Inflammatory macrophage (primary cell): ENCODE data around the gene KCNV2.
A peak's percentile ranks its signal among the peaks of the same experiment; 100 is the strongest.
"Not testable (repeated sequence)": the region's sequence is repeated elsewhere in the genome, so short reads cannot be mapped to it uniquely, and the experiment has no call there.

Experiments used
- DNase-seq, 2 donors: peaks; one replicate each; pipeline ENCODE4 v3.0.0-alpha.2; 2020 to 2022
- total RNA-seq, 18 experiments: gene quantifications; one replicate each; lab custom pipeline; 2026; ENCODE audit warnings: mixed read lengths in 6 of 18, inconsistent platforms in 2 of 18; lab: John Stamatoyannopoulos, UW

Gene KCNV2
- 0 to 0.03 (median 0) reads per million in 18 experiments for total RNA-seq

- no peak for DNase-seq
Measured at GRCh38 chr9:2717385-2717784, at the start of gene KCNV2. KCNV2 (plus strand) TSS chr9:2717510; CDS start chr9:2717740, 230 bp downstream.

- no peak for DNase-seq
Measured at GRCh38 chr9:2673161-2673560, 44.1 kb upstream of the KCNV2 start.

DNA sequence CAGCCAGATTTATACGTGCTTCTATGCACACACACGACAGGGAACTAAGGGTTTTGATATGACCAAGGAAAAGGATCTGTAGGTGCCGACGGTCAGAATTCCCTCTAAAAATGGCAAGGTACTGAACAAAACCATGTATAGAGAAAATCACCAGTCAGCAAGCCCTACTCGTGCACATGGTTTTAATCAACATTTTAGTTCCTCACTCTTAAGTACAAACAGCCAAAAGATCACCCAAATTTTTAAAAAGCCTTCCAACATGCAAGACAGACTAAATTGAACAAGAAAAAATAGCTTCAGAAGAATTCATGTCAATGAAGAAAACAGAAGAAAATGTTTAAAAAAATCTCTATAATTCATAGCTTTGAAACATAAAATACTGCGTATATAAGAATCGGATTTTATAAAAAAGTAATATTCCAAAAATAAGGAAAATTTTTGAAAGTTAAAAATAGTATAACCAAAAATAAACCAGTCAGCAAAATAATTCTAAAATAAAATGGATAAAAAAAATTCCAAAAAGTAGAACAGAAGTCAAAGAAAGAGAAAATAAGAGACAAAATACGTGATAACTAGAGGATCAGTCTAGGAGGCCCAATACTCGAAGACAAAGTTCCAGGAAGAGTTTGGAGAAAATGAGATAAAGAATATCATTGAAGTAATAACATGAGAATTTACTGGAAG lies 43.0 kb upstream of the KCNV2 start:
- no peak for DNase-seq

- DNase-seq, result no peak
Measured at GRCh38 chr9:2675834-2676233, 41.5 kb upstream of the KCNV2 start.

DNA sequence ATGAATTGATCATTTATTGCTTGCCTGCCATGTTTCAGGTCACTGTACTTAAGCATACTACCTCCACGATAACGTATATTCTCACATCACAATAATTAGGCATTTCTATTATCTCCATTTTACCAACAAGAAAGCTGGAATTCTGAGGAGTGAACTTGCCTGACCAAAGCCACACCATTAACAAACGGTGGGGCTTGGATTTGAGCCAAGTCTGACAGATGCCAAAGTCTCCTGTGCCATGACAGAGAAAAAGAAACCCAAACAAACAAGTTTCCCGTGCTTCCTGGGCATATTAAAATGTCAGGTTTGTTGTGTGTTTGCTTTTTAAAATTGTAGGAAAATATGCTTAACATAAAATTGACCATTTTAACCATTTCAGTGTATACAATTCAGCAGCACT lies 40.8 kb upstream of the KCNV2 start:
- DNase-seq, result no peak

DNA sequence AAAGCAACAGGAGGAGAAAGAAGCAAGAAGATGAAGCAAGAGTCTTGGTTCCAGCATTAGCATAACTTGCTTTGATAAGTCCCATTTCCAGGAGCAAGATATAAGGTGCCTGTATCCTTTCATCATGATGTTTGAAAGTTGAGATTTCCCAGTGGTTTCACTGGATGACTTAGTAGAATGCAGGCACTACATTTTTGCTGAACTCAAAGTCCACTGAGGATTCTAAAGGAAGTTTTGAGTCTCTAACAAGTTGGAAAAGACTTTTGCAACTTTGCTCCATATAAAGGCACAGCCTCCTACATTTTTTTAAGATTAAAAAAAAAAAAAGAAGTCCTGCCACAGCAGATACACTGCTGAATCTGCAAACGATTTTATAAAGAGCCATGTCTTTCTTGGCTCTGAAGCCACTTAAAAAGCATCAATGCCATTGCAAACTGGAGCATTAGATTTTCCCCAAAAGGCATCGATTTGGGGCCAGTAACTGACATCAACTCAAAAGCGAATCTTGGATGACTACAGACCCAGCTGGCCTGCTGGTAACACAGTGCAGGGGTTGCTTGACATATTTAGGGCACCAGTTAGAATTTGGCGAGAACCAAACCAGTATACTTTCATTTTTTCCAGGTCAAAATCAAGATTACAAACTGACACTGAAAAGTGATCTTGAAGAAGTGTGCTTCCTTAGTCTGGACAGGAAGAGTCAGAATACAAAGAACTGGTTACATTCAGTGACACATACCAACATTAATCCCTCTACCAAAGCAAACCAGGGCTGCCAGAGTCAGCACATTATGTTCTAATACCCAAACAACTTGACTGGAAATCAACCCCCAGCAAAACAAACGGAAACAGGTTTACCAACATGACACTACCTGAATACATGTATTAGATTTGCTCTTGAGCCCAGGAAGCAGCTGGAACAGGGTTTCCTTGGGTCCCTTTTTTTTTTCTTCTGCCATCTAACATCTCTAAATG lies 39.1 kb upstream of the KCNV2 start:
- no peak for DNase-seq

DNA sequence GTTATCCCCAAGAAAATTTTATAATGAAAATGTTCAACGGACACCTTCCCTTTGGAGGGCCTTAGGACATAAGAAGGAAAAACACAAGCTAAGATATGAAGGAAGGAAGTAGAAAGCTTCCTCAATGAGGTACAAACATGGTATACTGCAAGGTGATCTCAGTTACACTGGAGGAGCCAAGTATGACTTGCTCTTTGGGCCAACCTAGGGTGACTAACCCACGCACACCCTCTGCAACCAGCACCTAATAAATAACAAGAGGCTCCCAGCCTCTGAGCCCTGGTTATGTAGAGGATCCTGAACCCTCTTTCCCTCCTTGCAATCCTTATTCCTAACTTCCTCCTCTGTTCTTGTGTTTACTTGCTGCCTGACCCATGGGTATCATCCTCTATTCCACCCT lies 38.3 kb upstream of the KCNV2 start:
- no peak for DNase-seq

DNA sequence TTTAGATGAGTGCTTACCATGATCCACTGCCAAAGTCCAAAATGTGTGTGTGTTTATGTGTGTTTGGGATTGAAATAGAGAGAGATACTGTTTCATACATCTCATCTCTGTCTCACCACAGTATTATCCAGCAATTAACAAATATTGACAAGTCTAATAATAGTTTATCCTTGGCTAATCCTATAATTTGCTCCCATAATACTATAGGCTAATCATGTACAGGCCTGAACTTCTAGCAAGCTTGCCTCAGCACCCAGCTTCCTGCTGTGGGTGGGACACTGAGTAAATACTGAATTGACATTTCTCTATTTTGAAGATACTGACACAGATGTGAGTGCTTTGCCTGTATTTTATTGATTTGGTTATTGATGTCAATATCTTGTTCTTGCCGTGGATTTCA lies 35.3 kb upstream of the KCNV2 start:
- no peak for DNase-seq

DNA sequence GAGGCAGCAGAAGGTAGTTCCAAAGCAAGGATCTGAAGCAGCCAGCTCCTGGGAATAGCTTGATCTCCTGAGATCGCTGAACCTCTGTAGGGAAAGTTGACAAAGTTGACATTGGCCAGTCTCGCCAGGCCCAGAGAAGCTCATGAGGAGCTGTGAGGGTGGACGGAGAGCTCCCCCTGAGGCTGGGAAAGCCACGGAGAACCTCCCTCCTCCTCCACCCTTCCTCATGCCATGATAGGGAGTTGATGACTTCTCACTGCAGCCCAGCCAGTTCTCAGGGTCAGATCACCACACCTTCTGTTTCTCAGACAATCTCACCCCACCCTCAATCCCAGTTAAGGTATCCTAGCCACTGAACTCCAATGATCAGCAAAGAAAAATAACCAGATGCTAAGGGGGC lies 30.4 kb upstream of the KCNV2 start:
- no peak for DNase-seq

DNA sequence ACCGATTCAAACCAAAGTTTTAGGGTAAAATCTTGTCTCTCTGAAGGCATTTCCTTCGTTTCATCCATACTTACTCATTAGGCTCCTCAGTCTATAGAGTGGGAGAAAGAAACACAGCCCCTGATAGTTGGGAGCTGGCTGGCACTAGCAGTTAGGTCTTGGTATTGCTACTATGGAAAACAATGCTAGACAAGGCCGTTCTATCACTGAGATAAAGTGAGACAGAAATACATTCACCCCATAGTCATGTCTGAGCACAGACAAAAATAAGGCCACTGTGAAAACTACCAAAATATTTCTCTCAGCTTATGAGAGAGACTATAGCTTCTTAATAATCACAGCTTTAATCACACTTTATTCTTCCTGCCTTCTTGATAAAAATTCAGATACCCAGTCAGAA lies 28.7 kb upstream of the KCNV2 start:
- no peak for DNase-seq

DNA sequence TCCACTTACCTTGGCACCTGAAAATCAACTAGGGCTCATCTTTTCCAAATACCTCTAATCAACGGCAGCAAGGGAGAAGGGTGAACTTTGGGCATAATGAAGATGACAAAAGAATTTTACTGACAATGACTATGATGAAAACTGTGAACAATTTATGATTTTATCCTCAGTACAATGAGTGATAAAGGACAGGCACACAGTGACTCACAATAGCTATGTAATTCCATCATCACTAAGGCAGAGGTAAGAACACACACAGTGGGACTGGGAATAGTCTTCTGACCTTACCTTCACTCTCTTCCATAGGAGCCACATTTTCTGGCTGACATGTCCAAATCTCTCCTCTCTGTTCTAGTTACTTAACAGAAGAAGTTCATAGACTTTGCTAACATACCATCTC lies 26.1 kb upstream of the KCNV2 start:
- no peak for DNase-seq

GRCh38 chr9:2691626-2692025 lies 25.7 kb upstream of the KCNV2 start:
- no peak for DNase-seq

DNA sequence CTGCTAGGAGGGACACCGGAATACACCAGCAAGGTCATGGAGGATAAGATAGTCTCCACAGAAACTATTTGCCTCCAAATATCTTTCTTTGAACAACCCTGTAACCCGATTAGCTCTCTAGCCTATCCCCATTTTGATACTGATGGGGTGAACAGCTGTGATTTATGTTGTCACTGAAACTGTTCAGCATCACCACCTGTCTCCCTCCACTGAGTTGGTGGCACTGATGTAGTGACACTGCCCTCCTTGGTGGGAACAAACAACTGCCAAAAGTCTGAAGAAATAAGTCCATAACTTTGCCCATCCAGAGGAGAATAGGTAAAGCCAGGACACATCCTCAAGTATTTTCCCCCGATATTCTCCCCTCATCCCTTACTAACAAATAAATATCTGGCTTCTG lies 24.3 kb upstream of the KCNV2 start:
- no peak for DNase-seq

DNA sequence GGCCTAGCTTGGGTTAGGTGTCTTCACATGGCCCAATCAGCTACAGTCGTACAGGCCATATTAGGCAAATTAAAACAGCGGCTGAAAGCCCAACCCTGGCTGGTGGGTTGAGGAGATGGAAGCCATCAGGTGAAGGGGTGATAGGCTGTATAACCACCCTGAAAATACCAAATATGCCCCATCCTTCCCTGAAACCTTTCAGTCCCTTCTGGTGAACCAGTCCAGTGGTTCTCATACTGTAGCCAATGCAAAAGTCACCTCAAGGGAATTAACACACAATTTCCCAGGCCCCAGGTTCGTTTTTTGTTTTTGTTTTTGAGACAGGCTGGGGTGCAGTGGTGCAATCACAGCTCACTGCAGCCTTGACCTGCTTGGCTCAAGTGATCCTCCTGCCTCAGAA lies 19.8 kb upstream of the KCNV2 start:
- DNase-seq, result no peak

- no peak for DNase-seq
Measured at GRCh38 chr9:2700398-2700797, 16.9 kb upstream of the KCNV2 start.

DNA sequence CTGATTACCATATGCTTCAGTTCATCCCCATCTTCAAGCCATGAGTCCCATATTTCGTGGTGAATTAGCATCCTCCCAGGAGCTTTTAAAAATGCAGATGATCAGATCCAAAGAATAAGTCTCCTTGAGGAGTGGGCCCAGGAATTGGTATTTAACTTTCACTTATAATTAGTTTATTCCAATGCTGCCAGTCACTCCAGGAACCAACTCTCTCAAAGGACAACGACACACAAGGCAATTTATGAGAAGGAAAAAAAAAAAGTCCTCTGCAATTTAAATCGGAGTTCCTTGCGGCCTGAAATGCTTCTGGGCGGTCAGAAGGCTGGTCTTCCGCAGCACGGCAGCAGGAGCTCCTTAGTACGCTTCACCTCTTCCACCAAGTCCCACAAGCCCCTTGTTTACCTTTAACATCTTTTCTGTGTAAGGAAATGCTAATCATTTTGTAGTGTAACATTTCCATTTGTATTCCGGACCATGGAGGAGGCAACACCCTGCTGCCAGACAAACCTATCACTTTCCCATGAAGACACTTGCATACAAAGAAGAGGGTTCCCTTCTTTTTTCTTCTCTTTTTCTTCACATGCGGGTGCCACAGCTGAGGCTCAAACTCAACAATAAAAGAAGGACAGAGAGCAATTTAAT lies 16.3 kb upstream of the KCNV2 start:
- no peak for DNase-seq

- DNase-seq, result peak; percentile 2 to 34
Measured at GRCh38 chr9:2704504-2704903, 12.8 kb upstream of the KCNV2 start.

DNA sequence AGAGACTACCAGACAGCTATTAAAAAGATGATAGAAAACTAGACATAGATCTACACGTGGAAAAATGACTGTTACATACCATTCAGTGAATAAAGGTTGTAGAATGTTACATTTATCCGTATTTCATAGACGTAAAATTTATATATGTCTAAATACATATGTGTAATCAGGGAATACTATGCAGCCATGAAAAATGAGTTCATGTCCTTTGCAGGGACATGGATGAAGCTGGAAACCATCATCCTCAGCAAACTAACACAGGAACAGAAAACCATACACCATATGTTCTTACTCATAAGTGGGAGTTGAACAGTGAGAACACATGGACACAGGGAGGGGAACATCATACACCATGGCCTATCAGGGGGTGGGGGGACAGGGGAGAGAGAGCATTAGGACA lies 10.1 kb upstream of the KCNV2 start:
- DNase-seq, result not testable (repeated sequence)

- DNase-seq, result no peak
Measured at GRCh38 chr9:2709645-2710101, 7.6 kb upstream of the KCNV2 start.

GRCh38 chr9:2711716-2712115 lies 5.6 kb upstream of the KCNV2 start:
- DNase-seq, result no peak

DNA sequence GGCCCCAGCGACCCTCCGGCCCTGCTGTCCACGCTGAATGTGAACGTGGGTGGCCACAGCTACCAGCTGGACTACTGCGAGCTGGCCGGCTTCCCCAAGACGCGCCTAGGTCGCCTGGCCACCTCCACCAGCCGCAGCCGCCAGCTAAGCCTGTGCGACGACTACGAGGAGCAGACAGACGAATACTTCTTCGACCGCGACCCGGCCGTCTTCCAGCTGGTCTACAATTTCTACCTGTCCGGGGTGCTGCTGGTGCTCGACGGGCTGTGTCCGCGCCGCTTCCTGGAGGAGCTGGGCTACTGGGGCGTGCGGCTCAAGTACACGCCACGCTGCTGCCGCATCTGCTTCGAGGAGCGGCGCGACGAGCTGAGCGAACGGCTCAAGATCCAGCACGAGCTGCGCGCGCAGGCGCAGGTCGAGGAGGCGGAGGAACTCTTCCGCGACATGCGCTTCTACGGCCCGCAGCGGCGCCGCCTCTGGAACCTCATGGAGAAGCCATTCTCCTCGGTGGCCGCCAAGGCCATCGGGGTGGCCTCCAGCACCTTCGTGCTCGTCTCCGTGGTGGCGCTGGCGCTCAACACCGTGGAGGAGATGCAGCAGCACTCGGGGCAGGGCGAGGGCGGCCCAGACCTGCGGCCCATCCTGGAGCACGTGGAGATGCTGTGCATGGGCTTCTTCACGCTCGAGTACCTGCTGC lies 839 bp downstream of the KCNV2 start:
- DNase-seq, result no peak

DNA sequence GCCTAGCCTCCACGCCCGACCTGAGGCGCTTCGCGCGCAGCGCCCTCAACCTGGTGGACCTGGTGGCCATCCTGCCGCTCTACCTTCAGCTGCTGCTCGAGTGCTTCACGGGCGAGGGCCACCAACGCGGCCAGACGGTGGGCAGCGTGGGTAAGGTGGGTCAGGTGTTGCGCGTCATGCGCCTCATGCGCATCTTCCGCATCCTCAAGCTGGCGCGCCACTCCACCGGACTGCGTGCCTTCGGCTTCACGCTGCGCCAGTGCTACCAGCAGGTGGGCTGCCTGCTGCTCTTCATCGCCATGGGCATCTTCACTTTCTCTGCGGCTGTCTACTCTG lies 1.4 kb downstream of the KCNV2 start:
- DNase-seq, result no peak

GRCh38 chr9:2720179-2720654 lies 2.9 kb downstream of the KCNV2 start:
- no peak for DNase-seq
